Raji (cell line): ENCODE measurements around the gene IHH.

Experiments used
- POLR2A ChIP-seq: IDR thresholded peaks from 2 replicates; pipeline ENCODE4 v1.6.1; 2011; ENCODE audit warnings: low read depth, low read length, control low read depth; ENCODE audit not compliant: insufficient read depth

Gene IHH

GRCh38 chr2:219081701-219082331 lies 21.1 kb upstream of the IHH start:
- no peak for TF ChIP-seq POLR2A

DNA sequence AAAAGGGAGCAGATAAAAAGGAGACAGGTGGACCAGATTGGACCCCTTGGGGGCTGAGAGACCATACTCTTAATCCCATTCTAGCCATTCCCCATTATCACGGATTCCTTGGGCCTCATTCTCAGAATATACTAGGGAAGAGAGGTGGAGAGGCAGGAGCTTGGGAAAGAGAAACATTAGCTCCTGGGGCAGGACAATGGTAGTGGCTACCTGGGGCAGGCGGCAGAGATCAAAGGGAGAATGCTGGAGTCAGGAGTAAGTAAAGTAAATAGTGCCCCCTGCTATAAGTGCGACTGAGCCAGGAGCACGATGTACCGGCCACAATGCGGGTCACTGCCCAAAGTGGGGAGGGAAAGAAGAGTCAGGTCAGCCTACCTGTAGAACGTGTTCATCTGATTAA lies 20.4 kb upstream of the IHH start:
- TF ChIP-seq POLR2A, result no peak

DNA sequence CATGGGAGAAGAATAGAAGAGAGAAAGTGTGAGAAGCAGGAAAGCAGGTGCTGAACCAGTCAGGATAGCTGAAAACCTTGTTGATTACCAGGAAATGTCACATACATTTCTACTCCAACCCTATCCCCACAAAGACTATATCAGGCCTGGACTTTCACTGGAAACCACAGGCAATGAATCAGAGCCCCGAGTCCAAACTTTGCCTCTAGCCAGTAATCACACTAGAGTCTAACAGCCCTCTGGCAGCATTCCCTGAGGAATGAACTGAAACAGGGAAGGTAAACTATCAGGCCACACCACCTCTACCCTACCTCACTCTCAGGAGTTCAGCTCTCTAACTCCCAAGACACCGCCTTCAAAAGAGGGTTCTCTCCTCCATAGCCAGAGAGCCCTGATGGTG lies 18.7 kb upstream of the IHH start:
- no peak for TF ChIP-seq POLR2A

DNA sequence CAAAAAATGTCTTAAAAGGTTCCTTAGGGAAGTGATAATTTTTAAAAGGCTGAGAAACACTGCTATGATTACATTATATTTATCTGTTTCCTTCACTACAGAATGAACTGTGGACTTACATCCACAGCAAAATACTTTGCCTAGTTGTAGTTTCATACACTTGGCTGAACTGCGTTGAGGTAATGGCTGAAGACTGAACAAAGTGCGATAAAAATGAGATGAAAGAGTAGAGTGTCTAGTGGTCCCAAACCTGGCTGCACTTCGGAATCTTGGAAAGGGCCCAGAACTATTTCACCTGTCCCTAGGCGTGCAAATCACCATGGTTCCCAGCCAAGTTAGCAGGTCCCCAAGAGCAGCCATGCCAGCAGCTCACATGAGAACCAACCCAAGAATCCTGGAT lies 18.2 kb upstream of the IHH start:
- no peak for TF ChIP-seq POLR2A

GRCh38 chr2:219078126-219078525 lies 17.4 kb upstream of the IHH start:
- TF ChIP-seq POLR2A, result no peak

DNA sequence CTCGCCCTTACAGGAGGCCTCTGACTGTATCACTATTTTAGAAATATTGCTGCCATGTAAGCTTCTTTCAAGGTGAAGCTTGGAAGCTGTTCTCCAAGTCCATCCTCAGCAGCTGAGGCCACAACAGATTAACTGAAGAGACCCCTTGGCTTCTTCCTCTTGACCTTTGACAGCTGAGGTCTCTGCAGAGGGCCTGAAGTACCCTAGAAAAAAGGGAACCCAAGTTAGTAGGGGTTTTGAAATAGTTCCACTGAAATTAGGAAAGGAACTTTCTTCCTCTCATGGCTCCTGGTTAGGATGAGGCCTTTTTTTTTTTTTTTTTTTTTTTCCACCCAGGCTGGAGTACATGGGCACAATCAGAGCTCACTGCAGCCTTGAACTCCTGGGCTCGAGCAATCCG lies 15.5 kb upstream of the IHH start:
- TF ChIP-seq POLR2A, result no peak

GRCh38 chr2:219073413-219074129 lies 12.8 kb upstream of the IHH start:
- no peak for TF ChIP-seq POLR2A

GRCh38 chr2:219072741-219073250 lies 12.1 kb upstream of the IHH start:
- TF ChIP-seq POLR2A, result no peak

DNA sequence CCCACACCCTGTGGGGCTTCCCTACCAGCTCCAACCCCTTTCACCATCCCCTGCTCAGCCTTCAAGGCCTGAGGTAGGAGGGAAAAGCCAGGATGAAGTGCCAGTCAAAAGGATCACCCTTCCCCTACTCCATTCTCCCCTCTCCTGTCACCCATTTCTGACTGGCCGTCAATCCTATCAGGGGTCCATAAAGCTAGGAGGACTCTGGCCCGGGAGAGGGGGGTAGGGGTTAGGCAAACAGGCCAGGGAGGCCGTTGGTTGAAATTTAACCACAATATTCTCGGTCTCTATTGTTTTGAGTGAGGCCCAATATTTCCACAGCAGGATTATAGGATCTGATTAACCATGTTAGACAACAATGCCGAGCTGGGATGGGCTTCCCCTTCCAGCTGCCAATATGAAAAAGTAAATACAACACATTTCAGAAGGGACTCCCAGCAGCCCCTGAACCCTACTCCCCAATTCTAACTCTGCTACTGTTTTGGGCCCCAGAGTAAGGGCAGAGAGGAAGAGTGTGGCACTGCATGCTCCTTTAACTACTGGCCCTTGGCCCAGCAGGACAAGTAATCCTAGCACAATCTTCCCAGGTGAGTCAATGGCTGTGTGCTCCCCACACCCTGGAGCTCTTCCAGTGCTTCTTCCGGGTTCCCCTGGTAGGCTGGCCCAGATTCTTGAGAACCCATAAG lies 10.6 kb upstream of the IHH start:
- TF ChIP-seq POLR2A, result no peak

GRCh38 chr2:219065484-219065883 lies 4.8 kb upstream of the IHH start:
- no peak for TF ChIP-seq POLR2A

GRCh38 chr2:219062081-219062480 lies 1.4 kb upstream of the IHH start:
- TF ChIP-seq POLR2A, result no peak

DNA sequence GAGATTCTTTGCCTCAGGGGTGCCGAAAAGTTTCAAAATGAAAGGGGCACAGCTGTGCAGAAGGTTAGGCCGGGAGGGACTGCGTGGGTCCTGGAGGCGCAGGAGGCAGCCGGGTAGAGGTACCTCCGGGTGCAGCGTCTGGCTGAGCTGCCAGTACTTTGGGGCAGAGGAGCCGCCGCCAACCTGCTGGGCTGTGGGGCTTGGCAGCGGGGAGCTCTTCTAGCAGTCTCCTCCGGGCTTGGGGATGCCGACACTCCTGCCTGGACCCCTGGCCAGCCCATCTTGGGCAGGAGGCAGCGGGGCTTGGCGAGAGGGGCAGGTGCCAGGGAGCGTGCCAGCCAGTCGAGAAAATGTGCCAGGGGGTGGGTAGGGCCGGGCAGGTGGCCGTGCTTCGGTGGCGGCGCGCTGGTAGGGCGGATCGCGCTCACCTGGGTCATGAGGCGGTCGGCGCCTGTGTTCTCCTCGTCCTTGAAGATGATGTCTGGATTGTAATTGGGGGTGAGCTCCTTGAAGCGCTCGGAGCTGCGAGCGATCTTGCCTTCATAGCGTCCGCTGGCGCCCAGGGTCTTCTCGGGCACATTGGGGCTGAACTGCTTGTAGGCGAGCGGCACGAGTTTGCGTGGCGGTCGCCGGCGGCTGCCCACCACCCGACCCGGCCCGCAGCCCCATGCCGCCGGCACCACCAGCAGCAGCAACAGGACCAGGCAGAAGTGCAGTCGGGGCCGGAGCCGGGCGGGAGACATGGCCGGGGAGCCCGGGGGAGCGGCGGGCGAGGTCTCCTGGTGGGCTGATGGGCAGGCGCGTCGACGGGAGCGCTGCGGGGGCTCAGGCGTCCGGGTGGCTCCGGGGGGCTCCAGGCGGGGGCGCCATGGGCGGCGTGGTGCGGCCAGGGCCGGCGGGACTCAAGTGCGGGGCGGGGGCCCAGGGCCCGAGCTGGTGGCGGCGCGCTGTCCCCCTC lies 717 bp downstream of the IHH start:
- TF ChIP-seq POLR2A, result no peak

GRCh38 chr2:219059375-219059724 lies 1.4 kb downstream of the IHH start:
- TF ChIP-seq POLR2A, result no peak

DNA sequence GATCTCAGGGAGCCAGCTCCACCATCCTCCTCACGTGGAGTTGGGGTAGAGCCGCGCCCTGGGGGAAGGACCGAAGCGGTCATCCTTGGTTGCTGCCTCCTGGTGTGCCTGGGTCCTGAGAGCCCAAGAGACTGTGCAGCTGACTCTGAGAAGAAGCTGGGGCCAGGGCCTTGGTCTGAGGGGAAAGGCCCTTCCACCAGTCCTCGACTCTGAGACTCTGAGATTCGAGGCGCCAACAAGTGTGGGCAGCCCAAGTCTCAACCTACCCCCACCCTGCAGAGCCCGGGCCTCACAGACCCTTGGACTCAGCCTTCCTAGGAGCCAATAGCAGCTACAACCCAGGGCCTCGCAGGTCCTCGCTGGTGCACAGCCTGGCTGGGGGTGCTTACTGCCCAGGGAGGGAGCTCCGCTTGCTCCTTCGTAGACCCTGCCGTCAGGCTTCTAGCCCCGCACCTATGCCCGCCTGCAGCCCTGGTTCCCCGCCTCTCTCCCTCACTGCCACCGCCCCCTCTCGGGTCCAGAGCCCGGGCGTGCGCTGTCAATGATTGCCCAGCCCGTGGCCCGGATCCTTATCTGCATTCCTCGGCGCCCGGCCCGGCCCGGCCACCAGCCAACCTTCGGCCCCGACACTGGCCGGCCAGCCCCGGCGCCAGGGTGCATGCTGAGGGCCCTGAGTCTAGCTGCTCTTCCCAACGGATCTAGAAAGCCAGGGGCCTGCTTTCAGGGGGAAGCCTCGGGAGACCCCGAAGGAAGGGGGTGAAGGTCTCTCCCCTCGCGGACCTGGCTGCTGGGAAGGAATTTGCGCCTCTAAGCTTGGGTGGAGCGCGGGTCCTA lies 2.0 kb downstream of the IHH start:
- TF ChIP-seq POLR2A, result no peak
